ENCODE data around the gene SIK2. TPM values are rescaled to one million over a fixed set of nuclear protein-coding genes. Genes with fewer than 3 reads are reported as not detected.

SIK2 gene
- total RNA-seq, 1 experiment from 2014 or later: 13.9 TPM

DNA sequence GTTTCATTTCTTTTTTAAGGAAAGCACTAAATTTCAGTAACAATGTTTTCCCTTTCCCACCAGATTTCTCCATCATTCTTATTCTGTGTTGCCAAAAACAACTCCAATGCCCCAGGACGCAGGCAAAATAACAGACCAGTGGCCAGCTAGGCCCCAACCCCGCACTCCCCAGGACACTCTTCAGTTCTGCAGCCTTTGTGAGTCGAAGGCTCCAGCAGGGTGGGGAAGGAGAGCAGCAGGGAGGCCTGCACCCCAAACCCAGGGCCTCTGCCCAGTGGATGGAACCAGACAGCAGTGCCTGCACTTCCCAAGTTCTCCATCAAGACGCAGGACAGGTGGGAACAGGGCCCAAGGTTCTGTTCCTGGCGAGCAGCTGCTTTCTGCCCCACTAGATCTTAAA lies 129.6 kb downstream of the SIK2 start:
- peaks cover 9% of the 10 kb centered on the region for H3K36me3 Mint-ChIP-seq (ENCODE audit: insufficient read depth, unreplicated experiment)
- no TSS peak for BruUV-seq (replicated peaks)
- no peaks in the 10 kb centered on the region for H3K4me1 Mint-ChIP-seq (ENCODE audit: low read depth, unreplicated experiment)
- no peak overlapping the region for H3K27ac Mint-ChIP-seq (ENCODE audit: unreplicated experiment)
- H3K27me3 Mint-ChIP-seq (ENCODE audit: unreplicated experiment): no peaks in the 10 kb centered on the region
- TF ChIP-seq, protein P1, sequence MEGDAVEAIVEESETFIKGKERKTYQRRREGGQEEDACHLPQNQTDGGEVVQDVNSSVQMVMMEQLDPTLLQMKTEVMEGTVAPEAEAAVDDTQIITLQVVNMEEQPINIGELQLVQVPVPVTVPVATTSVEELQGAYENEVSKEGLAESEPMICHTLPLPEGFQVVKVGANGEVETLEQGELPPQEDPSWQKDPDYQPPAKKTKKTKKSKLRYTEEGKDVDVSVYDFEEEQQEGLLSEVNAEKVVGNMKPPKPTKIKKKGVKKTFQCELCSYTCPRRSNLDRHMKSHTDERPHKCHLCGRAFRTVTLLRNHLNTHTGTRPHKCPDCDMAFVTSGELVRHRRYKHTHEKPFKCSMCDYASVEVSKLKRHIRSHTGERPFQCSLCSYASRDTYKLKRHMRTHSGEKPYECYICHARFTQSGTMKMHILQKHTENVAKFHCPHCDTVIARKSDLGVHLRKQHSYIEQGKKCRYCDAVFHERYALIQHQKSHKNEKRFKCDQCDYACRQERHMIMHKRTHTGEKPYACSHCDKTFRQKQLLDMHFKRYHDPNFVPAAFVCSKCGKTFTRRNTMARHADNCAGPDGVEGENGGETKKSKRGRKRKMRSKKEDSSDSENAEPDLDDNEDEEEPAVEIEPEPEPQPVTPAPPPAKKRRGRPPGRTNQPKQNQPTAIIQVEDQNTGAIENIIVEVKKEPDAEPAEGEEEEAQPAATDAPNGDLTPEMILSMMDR (IDR thresholded peaks at IDR 0.05; ENCODE audit: unreplicated experiment): no peak
- intact Hi-C loops (cut with micrococcal nuclease; ENCODE audit: unreplicated experiment): no loop called here
- CTCF ChIA-PET: no interaction called here
- H3K4me3 Mint-ChIP-seq (ENCODE audit: low read depth, unreplicated experiment): no peak overlapping the region
- no peaks in the 10 kb centered on the region for H3K9me3 Mint-ChIP-seq (ENCODE audit: low read depth, unreplicated experiment)
- no peak for DNase-seq

DNA sequence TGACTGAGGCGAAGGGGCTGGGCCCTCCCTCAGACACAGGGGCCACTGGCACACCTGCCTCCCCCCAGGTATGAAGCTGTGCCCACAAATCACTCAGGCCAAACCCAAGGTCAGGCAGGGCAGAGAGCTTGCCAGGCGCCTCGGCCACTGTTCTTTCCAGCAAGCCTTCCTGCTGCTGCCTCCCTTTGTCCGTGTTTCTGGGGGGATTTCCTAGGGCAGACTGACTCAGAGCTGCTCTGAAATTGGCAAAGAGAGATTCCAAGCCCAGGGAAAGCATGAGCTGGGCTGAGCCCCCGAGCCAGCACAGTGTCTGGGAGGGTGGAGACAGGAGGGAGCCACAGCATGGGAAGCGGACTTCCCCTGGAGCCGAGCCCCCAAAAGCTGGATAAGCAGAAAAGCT lies 130.8 kb downstream of the SIK2 start:
- H3K27ac Mint-ChIP-seq (ENCODE audit: unreplicated experiment): no peak overlapping the region
- peaks cover 9% of the 10 kb centered on the region for H3K36me3 Mint-ChIP-seq (ENCODE audit: insufficient read depth, unreplicated experiment)
- no peak overlapping the region for H3K4me3 Mint-ChIP-seq (ENCODE audit: low read depth, unreplicated experiment)
- intact Hi-C loops (cut with micrococcal nuclease; ENCODE audit: unreplicated experiment): no loop called here
- no peaks in the 10 kb centered on the region for H3K4me1 Mint-ChIP-seq (ENCODE audit: low read depth, unreplicated experiment)
- no peaks in the 10 kb centered on the region for H3K27me3 Mint-ChIP-seq (ENCODE audit: unreplicated experiment)
- DNase-seq: no peak
- BruUV-seq (replicated peaks): no TSS peak
- TF ChIP-seq, protein P1 (IDR thresholded peaks at IDR 0.05; ENCODE audit: unreplicated experiment): no peak
- CTCF ChIA-PET: no interaction called here
- H3K9me3 Mint-ChIP-seq (ENCODE audit: low read depth, unreplicated experiment): no peaks in the 10 kb centered on the region

DNA sequence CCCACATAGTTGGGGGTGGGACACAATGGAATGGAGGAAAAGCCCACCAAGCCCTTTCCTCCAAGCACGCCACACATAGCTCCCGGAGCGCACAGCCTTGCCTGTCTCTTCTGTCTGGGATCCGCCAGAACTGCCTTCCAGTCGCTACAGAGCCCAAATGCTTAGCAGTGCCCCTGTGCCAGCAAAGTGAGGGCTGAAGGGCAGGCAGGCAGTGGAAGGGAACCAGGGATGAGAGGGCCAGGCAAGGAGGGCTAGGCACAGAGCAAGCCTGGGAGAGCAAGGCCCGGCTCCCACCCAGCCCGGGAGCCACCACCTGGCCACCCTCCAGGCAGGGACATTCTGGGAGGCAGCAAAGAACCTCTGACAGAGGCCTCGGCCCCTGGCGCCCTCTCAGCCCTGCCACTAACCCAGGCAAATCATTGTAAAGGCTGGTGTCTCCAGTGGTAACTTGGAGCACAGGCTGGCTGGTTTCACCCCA lies 131.4 kb downstream of the SIK2 start:
- H3K27me3 Mint-ChIP-seq (ENCODE audit: unreplicated experiment): no peaks in the 10 kb centered on the region
- CTCF ChIA-PET: no interaction called here
- no TSS peak for BruUV-seq (replicated peaks)

DNA sequence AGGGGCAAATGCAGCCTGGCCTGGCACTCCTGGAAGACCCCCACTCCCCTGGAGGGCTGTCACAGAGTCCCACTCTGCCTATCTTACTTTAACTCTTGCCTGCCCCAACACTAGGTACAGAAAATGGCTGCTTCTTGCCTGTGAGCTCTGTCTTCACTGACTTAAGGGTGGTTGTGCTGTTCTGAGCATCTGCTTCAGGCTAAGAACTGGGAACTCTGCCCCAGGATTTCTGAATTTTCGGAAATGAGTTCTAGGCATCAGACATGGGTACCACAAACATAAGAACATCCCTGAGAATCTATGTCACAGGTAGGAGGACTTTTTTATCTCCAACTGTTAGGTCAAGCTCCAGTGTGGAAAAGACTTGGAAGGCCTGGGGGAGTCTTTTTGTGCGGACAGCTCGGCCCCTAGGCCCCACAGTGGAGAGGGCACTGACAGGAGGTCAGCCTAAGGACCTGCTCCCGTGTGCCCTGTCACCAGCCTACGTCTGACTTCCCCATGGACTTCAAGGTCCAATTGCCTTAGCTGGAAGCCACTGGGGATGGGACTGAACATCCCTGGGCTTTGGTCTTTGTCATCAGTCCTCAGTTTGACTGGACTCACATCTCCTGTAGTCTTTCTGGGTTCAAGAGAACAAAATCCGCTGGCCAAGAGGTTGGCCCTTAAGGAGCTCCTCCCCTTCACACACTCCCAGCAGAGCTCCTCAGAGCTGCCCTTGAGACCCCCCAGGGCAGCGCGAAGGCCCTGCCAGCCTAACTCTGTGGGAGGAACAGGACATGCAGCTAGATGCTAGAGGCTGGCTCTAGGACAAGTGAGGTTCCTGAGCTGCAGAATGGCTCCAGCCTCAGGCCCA lies 132.1 kb downstream of the SIK2 start:
- intact Hi-C loops (cut with micrococcal nuclease; ENCODE audit: unreplicated experiment): no loop called here
- H3K4me1 Mint-ChIP-seq (ENCODE audit: low read depth, unreplicated experiment): no peaks in the 10 kb centered on the region
- H3K27ac Mint-ChIP-seq (ENCODE audit: unreplicated experiment): peak overlapping the region; percentile 22
- TF ChIP-seq, protein P1 (IDR thresholded peaks at IDR 0.05; ENCODE audit: unreplicated experiment): no peak
- CTCF ChIA-PET: no interaction called here
- no peak for DNase-seq
- no peaks in the 10 kb centered on the region for H3K27me3 Mint-ChIP-seq (ENCODE audit: unreplicated experiment)
- no peaks in the 10 kb centered on the region for H3K9me3 Mint-ChIP-seq (ENCODE audit: low read depth, unreplicated experiment)
- no peak overlapping the region for H3K4me3 Mint-ChIP-seq (ENCODE audit: low read depth, unreplicated experiment)
- peaks cover 9% of the 10 kb centered on the region for H3K36me3 Mint-ChIP-seq (ENCODE audit: insufficient read depth, unreplicated experiment)
- BruUV-seq (replicated peaks): no TSS peak

More for the DNA sequence above, 131.4 kb downstream of the SIK2 start:
- H3K4me1 Mint-ChIP-seq (ENCODE audit: low read depth, unreplicated experiment): no peaks in the 10 kb centered on the region
- no peak overlapping the region for H3K27ac Mint-ChIP-seq (ENCODE audit: unreplicated experiment)
- intact Hi-C loops (cut with micrococcal nuclease; ENCODE audit: unreplicated experiment): no loop called here
- TF ChIP-seq, protein P1 (IDR thresholded peaks at IDR 0.05; ENCODE audit: unreplicated experiment): no peak
- H3K9me3 Mint-ChIP-seq (ENCODE audit: low read depth, unreplicated experiment): no peaks in the 10 kb centered on the region
- DNase-seq: no peak
- H3K4me3 Mint-ChIP-seq (ENCODE audit: low read depth, unreplicated experiment): no peak overlapping the region
- H3K36me3 Mint-ChIP-seq (ENCODE audit: insufficient read depth, unreplicated experiment): peaks cover 9% of the 10 kb centered on the region

All from Calu3 (cell line).